H1 (cell line): ENCODE measurements around the gene SYNJ2. TPM values are rescaled to one million over a fixed set of nuclear protein-coding genes. Genes with fewer than 3 reads are reported as not detected.

Experiments used
- CTCF ChIA-PET: fragments of 300-600 bp; sonication (Branson Sonifier 250); formaldehyde crosslinking; loops from one replicate; lab custom pipeline; 2021; ENCODE audit not compliant: partially characterized antibody; lab: Charles Lee
- POLR2A ChIA-PET: fragments of 300-600 bp; sonication (Branson Sonifier 250); formaldehyde crosslinking; loops from one replicate; lab custom pipeline; 2021; ENCODE audit warnings: inconsistent platforms; ENCODE audit not compliant: partially characterized antibody; lab: Charles Lee
- DNase-seq, 2 experiments: peaks; one replicate each; pipeline versions ENCODE4 v3.0.0 to v3.0.0-alpha.2; 2010 to 2022; ENCODE audit warnings: low spot score in 2 of 2, low read depth in 1 of 2, mixed read lengths in 1 of 2
- FAIRE-seq: peaks from 2 replicates; lab custom pipeline; 2011; peaks lifted over from hg19 to GRCh38; lab: Jason Lieb, UNC
- H2AFZ ChIP-seq: 2 replicates; pipeline ENCODE4 v1.8.1; 2012; ENCODE audit warnings: low read length, inconsistent platforms
- H2AK5ac ChIP-seq: 2 replicates; pipeline ENCODE4 v1.6.1; 2013; ENCODE audit warnings: low read depth, low read length
- H2BK120ac ChIP-seq: replicated peaks from 2 replicates; pipeline ENCODE3; 2013; ENCODE audit warnings: low read depth, low read length, inconsistent platforms
- H2BK12ac ChIP-seq: 2 replicates; pipeline ENCODE4 v1.6.1; 2013; ENCODE audit warnings: low read depth, low read length
- H2BK15ac ChIP-seq: 2 replicates; pipeline ENCODE4 v1.6.1; 2013; ENCODE audit warnings: low read length
- H2BK20ac ChIP-seq: 2 replicates; pipeline ENCODE4 v1.6.1; 2013; ENCODE audit warnings: low read length
- H2BK5ac ChIP-seq: 2 replicates; pipeline ENCODE4 v1.6.1; 2013; ENCODE audit warnings: low read depth, low read length
- H3K14ac ChIP-seq: 2 replicates; pipeline ENCODE4 v1.6.1; 2013; ENCODE audit warnings: inconsistent platforms; ENCODE audit not compliant: insufficient read length
- H3K18ac ChIP-seq: 2 replicates; pipeline ENCODE4 v1.6.1; 2013; ENCODE audit warnings: low read length; ENCODE audit errors: extremely low read depth
- H3K23ac ChIP-seq: 2 replicates; pipeline ENCODE4 v1.6.1; 2013; ENCODE audit warnings: inconsistent platforms; ENCODE audit not compliant: insufficient read length
- H3K23me2 ChIP-seq: 2 replicates; pipeline ENCODE4 v1.6.1; 2013; ENCODE audit warnings: low read depth, low read length
- H3K27ac ChIP-seq: 2 replicates; pipeline ENCODE4 v1.6.1; 2011; ENCODE audit warnings: low read depth, low read length, inconsistent platforms
- H3K27me3 ChIP-seq, 4 experiments: replicated peaks in 1 of 4; 1 replicate in 1 of 4; 2 replicates in 3 of 4; pipeline versions ENCODE4 v1.6.1 to v1.8.1; 2011 to 2013; ENCODE audit warnings: low read length in 3 of 4, mild to moderate bottlenecking in 3 of 4, inconsistent platforms in 2 of 4, mixed read lengths in 2 of 4, moderate library complexity in 1 of 4; ENCODE audit not compliant: control insufficient read depth in 3 of 4, insufficient read depth in 3 of 4; ENCODE audit errors: extremely low read depth in 1 of 4
- H3K36me3 ChIP-seq, 4 experiments: 2 replicates each; pipeline versions ENCODE4 v1.6.1 to v1.8.1; 2011 to 2013; ENCODE audit warnings: mild to moderate bottlenecking in 4 of 4, low read length in 3 of 4, moderate library complexity in 2 of 4, control low read depth in 1 of 4, inconsistent platforms in 1 of 4; ENCODE audit not compliant: insufficient read depth in 4 of 4, control insufficient read depth in 2 of 4
- H3K4ac ChIP-seq: replicated peaks from 2 replicates; pipeline ENCODE3; 2013; ENCODE audit warnings: low read length, low read depth, mixed read lengths, inconsistent platforms; ENCODE audit not compliant: insufficient read length
- H3K4me1 ChIP-seq, 4 experiments: replicated peaks in 1 of 4; 1 replicate in 1 of 4; 2 replicates in 3 of 4; pipeline versions ENCODE4 v1.6.1 to v1.8.1; 2011 to 2013; ENCODE audit warnings: low read length in 3 of 4, inconsistent platforms in 2 of 4, mixed read lengths in 1 of 4; ENCODE audit not compliant: insufficient read depth in 4 of 4, control insufficient read depth in 3 of 4
- H3K4me2 ChIP-seq, 2 experiments: 2 replicates each; pipeline versions ENCODE4 v1.6.1 to v1.8.1; 2011 to 2013; ENCODE audit warnings: low read depth in 2 of 2, low read length in 2 of 2, control low read depth in 1 of 2, inconsistent platforms in 1 of 2, mild to moderate bottlenecking in 1 of 2; ENCODE audit not compliant: insufficient read depth in 1 of 2
- H3K4me3 ChIP-seq, 4 experiments: fragments of 200-600, 300-600 bp in 1 of 4; sonication (generic), shearing (Covaris generic), sonication (Bioruptor Twin) in 1 of 4; 2 replicates each; pipeline versions ENCODE4 v1.5.1 to v1.8.1; 2011 to 2016; ENCODE audit warnings: low read length in 4 of 4, low read depth in 3 of 4, control low read depth in 2 of 4, inconsistent platforms in 2 of 4, mild to moderate bottlenecking in 2 of 4, mixed read lengths in 1 of 4, moderate library complexity in 1 of 4; ENCODE audit not compliant: insufficient read depth in 2 of 4; ENCODE audit errors: extremely low read depth in 1 of 4
- H3K56ac ChIP-seq: replicated peaks from 2 replicates; pipeline ENCODE3; 2013; ENCODE audit warnings: low read depth, mild to moderate bottlenecking, mixed read lengths, low read length, inconsistent platforms; ENCODE audit not compliant: insufficient read length
- H3K79me1 ChIP-seq: 2 replicates; pipeline ENCODE4 v1.6.1; 2013; ENCODE audit warnings: low read depth, low read length, control low read depth
- H3K79me2 ChIP-seq, 2 experiments: 2 replicates each; pipeline versions ENCODE4 v1.6.1 to v1.8.1; 2012 to 2013; ENCODE audit warnings: low read length in 2 of 2, mild to moderate bottlenecking in 2 of 2, inconsistent platforms in 1 of 2; ENCODE audit not compliant: insufficient read depth in 2 of 2, control insufficient read depth in 1 of 2
- H3K9ac ChIP-seq, 4 experiments: replicated peaks in 1 of 4; 1 replicate in 1 of 4; 2 replicates in 3 of 4; pipeline versions ENCODE4 v1.6.1 to v1.8.1; 2011 to 2013; ENCODE audit warnings: low read depth in 3 of 4, low read length in 3 of 4, control low read depth in 2 of 4, mild to moderate bottlenecking in 2 of 4, moderate library complexity in 2 of 4, inconsistent platforms in 1 of 4; ENCODE audit errors: extremely low read depth in 1 of 4
- H3K9me3 ChIP-seq, 2 experiments: 2 replicates each; pipeline versions ENCODE4 v1.6.1 to v1.8.1; 2012 to 2013; ENCODE audit warnings: mild to moderate bottlenecking in 2 of 2, moderate library complexity in 2 of 2, control low read depth in 1 of 2, inconsistent platforms in 1 of 2, low read depth in 1 of 2, low read length in 1 of 2, mixed read lengths in 1 of 2; ENCODE audit not compliant: insufficient read depth in 2 of 2
- H4K20me1 ChIP-seq, 2 experiments: replicated peaks in 1 of 2; 2 replicates each; pipeline versions ENCODE3 to v1.8.1; 2011 to 2013; ENCODE audit warnings: inconsistent platforms in 2 of 2, low read length in 2 of 2, mild to moderate bottlenecking in 1 of 2; ENCODE audit not compliant: insufficient read depth in 2 of 2, control insufficient read depth in 1 of 2
- H4K5ac ChIP-seq: 2 replicates; pipeline ENCODE4 v1.6.1; 2013; ENCODE audit warnings: low read length, low read depth, mixed read lengths, inconsistent platforms; ENCODE audit not compliant: insufficient read length
- H4K8ac ChIP-seq: 2 replicates; pipeline ENCODE4 v1.8.0; 2013; ENCODE audit warnings: mild to moderate bottlenecking, moderate library complexity, low read length, inconsistent platforms; ENCODE audit not compliant: insufficient read depth; ENCODE audit errors: extremely low read depth
- H4K91ac ChIP-seq: replicated peaks from 2 replicates; pipeline ENCODE3; 2013; ENCODE audit warnings: low read length, mixed read lengths, inconsistent platforms; ENCODE audit not compliant: insufficient read length
- CBX8 ChIP-seq: fragments of 300-800, 300-1000 bp; sonication (generic); IDR thresholded peaks from 2 replicates; pipeline ENCODE4 v1.7.1; 2016; ENCODE audit warnings: low read depth, low read length, borderline replicate concordance
- FOSL1 ChIP-seq: IDR thresholded peaks from 2 replicates; pipeline ENCODE4 v1.6.1; 2011; ENCODE audit warnings: mild to moderate bottlenecking, low read depth, low read length, moderate library complexity; ENCODE audit not compliant: insufficient read depth
- GTF2F1 ChIP-seq: IDR thresholded peaks from 2 replicates; pipeline ENCODE4 v1.6.1; 2012; ENCODE audit warnings: low read depth, low read length, improper control_type of control experiment, borderline replicate concordance
- HDAC2 ChIP-seq, 2 experiments: fragments of 300-600 bp in 1 of 2; sonication (generic) in 1 of 2; IDR thresholded peaks; 2 replicates each; pipeline ENCODE4 v1.6.1; 2011 to 2012; ENCODE audit warnings: low read depth in 2 of 2, low read length in 2 of 2, mild to moderate bottlenecking in 2 of 2, moderate library complexity in 2 of 2, borderline replicate concordance in 1 of 2, inconsistent platforms in 1 of 2
- NRF1 ChIP-seq: IDR thresholded peaks from 2 replicates; pipeline ENCODE4 v1.6.1; 2011; ENCODE audit warnings: mild to moderate bottlenecking, low read depth, low read length, improper control_type of control experiment
- POLR2A ChIP-seq, 2 experiments: IDR thresholded peaks; 1 replicate in 1 of 2; 2 replicates in 1 of 2; pipeline ENCODE4 v1.6.1; 2011; ENCODE audit warnings: low read depth in 2 of 2, low read length in 2 of 2, mild to moderate bottlenecking in 2 of 2; ENCODE audit errors: control extremely low read depth in 1 of 2
- RAD21 ChIP-seq, 2 experiments: IDR thresholded peaks in 1 of 2; conservative IDR thresholded peaks in 1 of 2; 2 replicates each; pipeline ENCODE4 v1.6.1; 2011; ENCODE audit warnings: low read depth in 2 of 2, low read length in 2 of 2, improper control_type of control experiment in 1 of 2, inconsistent platforms in 1 of 2, mild to moderate bottlenecking in 1 of 2, moderate library complexity in 1 of 2
- RXRA ChIP-seq: IDR thresholded peaks from 2 replicates; pipeline ENCODE4 v1.6.1; 2011; ENCODE audit warnings: low read depth, mild to moderate bottlenecking, low read length, moderate library complexity; ENCODE audit not compliant: insufficient read depth
- TEAD4 ChIP-seq: IDR thresholded peaks from 2 replicates; pipeline ENCODE4 v1.6.1; 2012; ENCODE audit warnings: low read depth, low read length, inconsistent platforms, mixed read lengths
- WGBS, 2 experiments: shearing (Covaris generic) in 1 of 2; methylation state at CpG; one replicate each; pipeline versions ENCODE4 v1.1.6 to v1.1.7; 2013 to 2015; ENCODE audit warnings: low lambda C conversion rate in 2 of 2, mixed read lengths in 2 of 2, inconsistent platforms in 1 of 2, low coverage in 1 of 2, missing lambda C conversion rate in 1 of 2; ENCODE audit not compliant: insufficient replicate concordance in 2 of 2, insufficient coverage in 1 of 2, insufficient read length in 1 of 2; ENCODE audit errors: extremely low coverage in 1 of 2, missing lambda C conversion rate in 1 of 2; 5-methylcytosine and 5-hydroxymethylcytosine counted together
- polyA plus RNA-seq, 7 experiments: library from polyadenylated mRNA; depleted of rRNA in 3 of 7; stranded (reverse) in 5 of 7; unstranded in 2 of 7; fragments of >200 nt in 5 of 7; fragments of 200-250 nt in 2 of 7; gene quantifications; 1 replicate in 5 of 7; 2 replicates in 1 of 7; 4 replicates in 1 of 7; pipeline versions ENCODE4 v1.2.1 to v1.2.3, GENCODE V29; 2011 to 2013; ENCODE audit warnings: missing spikeins in 2 of 7, mixed read lengths in 2 of 7
- total RNA-seq: library from RNA; stranded (reverse); fragmentation: NEBNext Ultra II Directional; extraction: Animal tissue kit (Norgen Biotek cat#: 25700); gene quantifications from 2 replicates; pipeline ENCODE4 v1.2.1, GENCODE V29; 2021

The SYNJ2 gene
- total and polyA plus RNA-seq, 2 of the 8 experiments (the other 6 are each of a cell fraction or from before 2014, with no cell fraction given), result 3.7 to 13.9 TPM

GRCh38 chr6:158030380-158031300 lies 49.0 kb downstream of the SYNJ2 start:
- H3K14ac ChIP-seq, result no peak overlapping the region
- H3K23me2 ChIP-seq, result no peaks in the 10 kb centered on the region
- H2BK12ac ChIP-seq, result 0 out of 2 replicates have a peak overlapping the region, but pooled peaks have one; percentile 39
- H3K4ac ChIP-seq, result no peak overlapping the region
- no peak overlapping the region for H3K27ac ChIP-seq
- H3K56ac ChIP-seq, result no peak overlapping the region
- no peak overlapping the region for H2BK120ac ChIP-seq
- FAIRE-seq (no peak), DNase-seq (no peak)
- H2AFZ ChIP-seq, result no peak overlapping the region
- H3K4me2 ChIP-seq, result no peak overlapping the region
- no peak overlapping the region for H4K5ac ChIP-seq
- H3K9ac ChIP-seq, result no peak overlapping the region
- no peak overlapping the region for H3K4me3 ChIP-seq
- no peak overlapping the region; the same call in 1 of the 2 replicates for H2BK5ac ChIP-seq
- H3K23ac ChIP-seq, result no peak overlapping the region
- ChIA-PET POLR2A (interaction anchor here (1.3 kb wide), 1 partner anchor 29 kb away, joined by 3 read pairs; no protein-coding TSS in a partner anchor), CTCF (interaction anchor here (0.6 to 3.3 kb wide), 7 partner anchors 11 to 169 kb away, joined by 3 to 9 read pairs (median 3); no protein-coding TSS in a partner anchor)
- no peak overlapping the region for H4K91ac ChIP-seq
- no peak overlapping the region for H2BK20ac ChIP-seq
- H4K8ac ChIP-seq, result peak overlapping the region; percentile 11; the same call in 1 of the 2 replicates
- no peaks in the 10 kb centered on the region for H3K79me2 ChIP-seq
- no peaks in the 10 kb centered on the region for H3K27me3 ChIP-seq
- no peaks in the 10 kb centered on the region for H3K9me3 ChIP-seq
- 86% methylated on average over 14 of the region's 16 CpGs; no CpG with 5 or more reads in 1 of the 2 experiments for WGBS, 2 experiments
- peaks cover 0 to 2% of the 10 kb centered on the region in 2 experiments for H4K20me1 ChIP-seq
- no peaks in the 10 kb centered on the region for H3K36me3 ChIP-seq
- no peak overlapping the region for H2AK5ac ChIP-seq
- H3K79me1 ChIP-seq, result no peaks in the 10 kb centered on the region
- no peak overlapping the region for H2BK15ac ChIP-seq
- H3K4me1 ChIP-seq, result peaks cover 0 to 12% (median 6%) of the 10 kb centered on the region in 4 experiments; a peak in 4 of 7 replicates
- H3K18ac ChIP-seq, result no peak overlapping the region; the same call in 1 of the 2 replicates
- TF ChIP-seq GTF2F1 (no peak), HDAC2 (IDR thresholded peaks at IDR 0.05; ENCODE audit: borderline replicate concordance in 1 of 2, low read depth in 2 of 2, low read length in 2 of 2) (no peak), TEAD4 (no peak), RAD21 (IDR thresholded peaks at IDR 0.05 in 1 of 2, conservative IDR thresholded peaks at IDR 0.05 in 1 of 2; ENCODE audit: low read depth in 2 of 2, low read length in 2 of 2) (no peak), FOSL1 (no peak), CBX8 (no peak), RXRA (no peak), POLR2A (IDR thresholded peaks at IDR 0.05; ENCODE audit: control extremely low read depth in 1 of 2, low read depth in 2 of 2, low read length in 2 of 2) (no peak), NRF1 (no peak)
